ENCODE results near the gene SLC2A13.

SLC2A13 gene

DNA sequence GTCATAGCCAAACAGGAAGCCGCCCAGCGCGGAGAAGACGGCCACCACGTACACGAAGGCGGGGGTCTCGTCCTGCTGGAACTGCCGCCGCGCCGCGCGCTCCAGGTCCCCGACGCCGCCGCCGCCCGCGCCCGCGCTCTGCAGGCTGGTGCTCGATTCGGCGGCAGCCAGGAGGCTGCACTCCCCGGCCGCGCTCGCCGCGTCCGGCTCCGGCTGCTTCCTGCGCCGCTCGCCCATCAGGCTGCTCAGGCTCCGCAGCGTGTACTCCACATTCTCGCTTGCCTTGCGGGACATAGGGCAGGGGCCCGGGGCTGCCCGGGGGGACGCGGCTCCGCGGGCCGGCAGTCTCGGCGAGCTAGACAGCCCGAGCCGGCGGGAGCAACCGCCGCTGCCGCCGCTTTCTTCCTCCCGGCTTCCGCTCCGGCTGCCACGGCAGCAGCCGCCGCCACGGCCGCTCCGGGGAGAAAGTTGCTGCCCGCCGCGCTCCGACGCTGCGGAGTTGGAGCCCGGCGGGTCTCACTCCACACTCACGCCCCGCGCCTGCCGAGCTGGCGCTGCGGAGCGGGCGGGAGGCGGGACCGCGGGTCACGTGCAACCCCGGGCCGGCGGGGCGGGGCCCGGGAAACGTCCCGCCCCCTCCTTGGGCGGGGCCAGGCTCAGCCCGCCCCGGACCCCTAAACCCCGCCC, at the start of gene SLC2A13:
SLC2A13 (minus strand) TSS at position 567 of the 687 bp plus-strand sequence; CDS start at position 294, 273 bp downstream.
- DNase-seq: peak; percentile 18 to 52

DNA sequence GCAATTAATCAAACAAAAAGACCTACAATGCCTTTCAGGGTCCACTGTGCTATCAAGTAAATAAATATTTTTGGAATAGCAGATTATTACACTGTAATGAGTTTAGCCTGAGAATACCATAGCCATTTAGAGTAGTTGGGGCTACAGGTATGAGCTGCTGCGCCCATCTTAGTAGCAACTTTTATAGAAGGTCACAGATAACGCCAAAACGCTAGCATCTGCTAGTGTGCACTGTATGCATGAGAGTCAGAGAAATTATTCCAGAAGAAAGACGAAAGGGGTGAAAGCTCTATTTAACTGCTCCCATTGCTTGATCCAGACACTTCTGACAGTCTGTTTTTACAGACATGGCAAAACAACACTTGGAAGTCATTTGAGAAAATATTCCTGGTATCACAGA, 48.5 kb upstream of the SLC2A13 start:
- DNase-seq: no peak

DNA sequence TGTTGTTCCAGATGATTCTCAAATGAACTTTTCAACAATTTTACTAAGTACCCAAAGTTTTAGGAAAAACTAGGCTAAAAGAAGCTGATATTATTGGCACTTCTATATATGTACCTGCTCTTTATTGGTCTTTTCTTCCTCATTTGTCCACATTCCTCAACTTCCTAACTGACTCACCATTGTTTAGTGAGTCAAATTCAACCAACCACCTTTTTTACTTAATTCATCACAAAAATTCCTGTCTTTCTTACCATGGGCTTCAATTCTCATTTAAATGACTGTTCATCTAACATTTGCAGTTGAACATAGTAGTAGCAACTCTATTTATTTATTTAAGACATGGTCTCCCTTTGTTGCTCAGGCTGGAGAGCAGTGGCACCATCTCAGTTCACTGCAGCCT, 47.6 kb upstream of the SLC2A13 start:
- DNase-seq: no peak

DNA sequence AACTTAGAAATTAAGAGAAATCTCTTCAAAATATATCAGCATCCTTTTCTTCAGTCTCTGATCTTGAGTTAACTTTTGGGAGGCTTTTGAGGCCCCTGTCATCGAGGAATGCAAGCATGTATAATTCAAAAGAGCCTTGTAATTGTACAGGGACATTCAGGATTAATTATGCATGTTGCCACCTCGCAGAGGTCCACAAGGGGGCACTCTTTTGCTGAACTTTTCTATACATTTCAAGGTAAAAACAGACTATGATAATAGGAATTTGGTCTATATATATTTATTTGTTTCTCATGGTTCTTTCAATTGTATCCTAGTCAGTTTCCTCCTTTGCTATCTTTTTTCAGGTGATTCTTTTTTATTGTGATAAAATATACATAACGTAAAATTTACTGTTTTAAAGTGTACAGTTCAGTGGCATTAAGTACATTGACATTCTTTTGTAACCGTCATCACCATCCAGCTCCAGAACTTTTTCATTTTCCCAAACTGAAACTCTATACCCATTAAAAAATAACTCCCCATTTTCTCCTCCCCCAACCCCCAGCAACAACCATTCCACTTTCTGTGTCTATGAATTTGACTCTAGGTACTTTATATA, 47.0 kb upstream of the SLC2A13 start:
- peak; percentile 7 to 29 for DNase-seq

DNA sequence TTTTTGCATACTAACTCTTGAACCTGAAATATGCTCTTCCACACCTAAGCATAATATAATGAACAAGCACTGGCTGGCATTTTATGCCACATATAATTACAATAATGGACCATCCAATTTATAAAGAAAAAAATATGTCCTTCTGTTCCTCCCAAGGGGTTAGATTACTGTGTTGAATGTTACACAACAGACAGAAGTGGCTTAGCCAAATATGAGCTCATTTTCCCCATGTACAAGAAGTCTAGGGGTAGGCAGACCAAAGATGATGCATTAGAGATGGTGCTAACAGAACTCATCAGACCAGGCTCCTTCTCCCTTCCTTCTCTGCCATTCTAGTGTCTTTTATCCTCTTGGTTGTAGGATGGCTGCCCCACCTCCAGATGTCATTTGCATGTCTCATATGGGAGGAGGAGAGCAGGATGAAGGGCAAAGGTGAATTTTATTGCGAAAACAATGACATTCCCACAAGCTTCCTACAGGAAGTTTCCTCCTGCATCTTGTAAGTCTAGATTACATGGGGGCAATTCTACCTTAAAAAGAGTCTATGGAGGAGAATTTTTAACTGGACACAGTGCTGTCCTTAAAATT, 43.9 kb upstream of the SLC2A13 start:
- no peak for DNase-seq

DNA sequence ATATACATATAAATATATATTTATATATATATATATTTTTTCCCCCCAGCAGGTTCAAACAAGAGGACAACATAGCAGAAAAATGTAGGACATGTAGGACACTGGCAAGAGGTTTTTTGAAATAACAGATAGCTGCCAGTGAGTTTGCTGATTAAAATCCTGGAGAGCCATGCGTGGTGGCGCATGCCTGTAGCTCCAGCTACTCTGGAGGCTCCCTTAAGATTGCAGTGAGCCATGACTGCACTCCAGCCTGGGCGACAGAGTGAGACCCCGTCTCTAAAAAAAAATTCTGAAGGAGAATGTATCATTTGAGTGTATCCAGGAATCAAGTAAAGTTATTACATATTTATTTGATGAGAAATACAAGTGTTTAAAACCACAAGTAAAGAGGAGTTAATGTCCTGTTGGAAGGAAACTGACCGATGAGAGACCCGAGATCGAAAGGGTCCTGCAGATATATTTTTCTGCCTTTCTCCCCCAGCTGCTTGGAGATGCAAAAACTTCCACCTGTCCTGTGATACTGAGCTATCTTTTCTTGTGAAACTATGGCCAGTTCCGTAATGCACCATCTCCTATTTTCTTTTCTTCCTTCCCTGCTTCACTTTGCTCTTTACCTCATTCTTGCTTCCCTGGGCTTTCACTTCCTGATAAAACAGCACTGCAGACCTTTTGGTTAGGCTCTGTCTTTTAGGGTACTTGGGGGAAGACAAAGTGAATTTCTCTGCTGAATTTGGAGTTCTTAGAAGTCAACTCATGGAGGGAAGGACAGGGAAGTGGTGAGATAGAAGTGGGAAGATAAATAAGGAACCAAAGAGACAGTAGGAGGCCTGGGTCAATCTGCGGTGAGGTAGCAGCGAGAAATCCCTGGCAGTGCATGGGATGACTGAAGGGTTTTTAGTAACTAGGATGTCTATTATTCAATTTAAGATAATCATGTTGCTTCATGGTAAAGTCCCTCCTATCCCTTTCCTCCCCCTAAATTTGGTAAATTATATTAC, 41.2 kb upstream of the SLC2A13 start:
- DNase-seq: no peak

DNA sequence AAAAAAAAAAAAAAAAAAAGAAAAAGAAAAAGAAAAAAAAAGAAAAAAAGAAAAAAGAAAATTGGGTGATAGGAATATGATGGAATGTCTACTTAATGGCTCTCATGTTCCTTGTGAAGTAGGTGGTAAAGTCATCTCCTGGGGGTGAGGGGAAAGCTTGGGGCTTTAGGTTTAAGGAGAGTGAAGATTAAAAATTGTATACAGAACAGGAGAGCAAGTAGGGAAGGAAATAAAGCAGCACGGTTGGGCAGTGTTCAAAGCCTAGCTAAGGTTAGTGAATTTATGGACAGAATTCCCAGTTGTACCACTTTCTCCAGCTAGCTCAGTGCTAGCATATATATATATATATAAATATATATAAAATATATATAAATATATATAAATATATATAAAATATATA, 40.0 kb upstream of the SLC2A13 start:
- DNase-seq: no peak

DNA sequence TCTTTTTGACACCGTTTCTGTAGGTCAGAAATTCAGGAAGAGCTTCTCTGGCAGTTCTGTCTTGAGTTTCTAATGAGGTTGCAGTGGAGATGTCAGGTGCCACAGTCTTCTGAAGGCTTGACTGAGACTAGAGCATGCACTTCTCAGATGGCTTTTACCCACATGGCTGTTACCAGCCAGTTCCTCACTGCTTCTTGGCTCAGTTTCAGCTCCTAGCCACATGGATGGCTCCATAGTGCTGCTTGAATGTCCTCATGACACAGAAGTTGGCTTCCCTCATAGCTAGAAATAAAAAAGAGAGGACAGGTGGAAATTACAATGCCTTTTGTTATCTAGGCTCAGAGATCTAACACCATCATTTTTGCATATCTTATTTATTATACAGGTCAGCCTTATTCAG, 38.1 kb upstream of the SLC2A13 start:
- no peak for DNase-seq

DNA sequence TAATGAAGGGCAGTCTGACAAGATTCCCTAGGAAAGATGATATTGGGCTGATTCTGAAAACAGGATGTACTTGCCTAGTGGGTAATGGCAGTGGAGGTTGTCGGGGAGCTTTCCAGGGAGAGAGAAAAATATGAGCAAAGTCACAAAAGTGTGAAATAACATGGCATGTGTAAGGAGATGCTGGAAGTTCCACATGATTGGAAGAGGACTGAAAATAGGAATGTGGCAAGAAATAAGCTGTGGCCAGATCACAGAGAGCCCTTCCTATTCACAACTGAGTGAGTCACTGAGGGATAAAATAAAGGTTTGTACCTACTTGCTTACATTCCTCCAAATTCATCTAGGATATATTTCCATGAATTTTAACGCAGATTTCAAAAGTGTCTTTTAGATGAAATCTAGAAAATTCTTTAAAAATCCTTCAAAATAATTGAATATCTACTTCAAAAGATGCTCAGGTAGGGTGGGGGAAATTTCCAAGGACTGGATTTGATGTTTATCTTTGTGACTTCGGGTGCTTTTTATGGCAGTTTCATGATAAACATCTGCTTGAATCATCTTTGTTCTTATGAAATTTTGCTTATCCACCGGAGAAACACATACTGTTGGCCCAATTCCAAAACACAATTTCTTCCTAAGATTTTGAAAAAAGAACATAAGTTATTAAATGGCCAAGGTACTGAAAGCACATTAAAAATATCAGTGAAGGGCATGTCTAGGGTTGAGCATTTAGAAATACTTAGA, 36.3 kb upstream of the SLC2A13 start:
- DNase-seq: no peak

DNA sequence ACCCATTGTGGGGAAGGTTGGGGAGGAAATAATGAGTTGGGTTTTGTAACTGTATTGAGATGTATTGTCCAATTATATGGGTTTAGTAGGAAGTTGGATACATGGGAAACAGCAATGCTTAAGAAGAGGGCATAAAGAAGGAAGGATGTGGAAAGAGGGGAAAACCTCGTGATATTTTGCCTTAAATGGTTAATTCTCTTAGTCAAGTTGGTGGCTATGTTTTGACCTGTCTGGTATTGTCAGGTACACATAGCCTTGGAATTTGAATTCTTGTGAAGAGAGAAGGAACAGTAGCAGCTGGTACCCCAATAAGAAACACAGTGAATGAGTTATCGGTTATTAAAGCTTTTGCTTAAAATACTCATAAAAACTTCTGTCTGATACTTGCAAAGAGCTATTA, 32.6 kb upstream of the SLC2A13 start:
- no peak for DNase-seq

DNA sequence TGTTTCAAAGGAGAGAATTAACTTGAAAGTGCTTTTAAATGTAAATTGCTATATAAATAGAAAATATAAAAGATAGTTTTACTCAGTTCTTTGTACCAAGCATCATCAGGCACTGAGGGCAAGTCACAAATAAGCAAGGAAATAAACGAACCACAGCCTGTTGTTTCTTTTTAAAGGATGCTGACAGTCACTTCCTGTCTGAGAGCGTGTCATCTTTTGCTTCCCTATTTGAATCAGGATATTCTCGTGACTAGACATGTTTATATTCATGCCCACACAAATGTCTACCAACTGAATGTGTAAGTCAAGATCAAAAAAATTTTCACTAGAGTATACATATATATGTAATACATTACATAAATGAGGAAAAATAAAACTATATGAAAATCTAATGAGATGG, 31.4 kb upstream of the SLC2A13 start:
- DNase-seq: no peak

DNA sequence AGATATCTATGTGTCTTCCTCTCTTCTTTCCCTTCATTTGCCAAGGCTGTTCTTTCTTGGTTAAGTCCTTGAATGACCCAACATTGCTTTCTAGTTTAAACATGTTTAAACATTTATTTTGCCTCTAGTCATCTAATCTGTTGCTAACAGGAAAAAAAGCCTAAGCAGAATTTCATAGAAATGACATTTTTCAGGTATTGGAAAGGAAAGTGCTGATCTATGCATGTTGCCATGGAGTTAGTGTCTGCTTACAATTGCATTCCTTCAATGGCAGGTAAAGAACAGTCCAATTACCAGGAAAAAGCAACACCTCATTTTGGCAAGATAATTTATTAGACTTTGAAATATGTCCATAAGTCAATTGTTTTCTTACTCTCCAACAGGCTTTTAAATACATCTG, 21.5 kb upstream of the SLC2A13 start:
- DNase-seq: no peak

DNA sequence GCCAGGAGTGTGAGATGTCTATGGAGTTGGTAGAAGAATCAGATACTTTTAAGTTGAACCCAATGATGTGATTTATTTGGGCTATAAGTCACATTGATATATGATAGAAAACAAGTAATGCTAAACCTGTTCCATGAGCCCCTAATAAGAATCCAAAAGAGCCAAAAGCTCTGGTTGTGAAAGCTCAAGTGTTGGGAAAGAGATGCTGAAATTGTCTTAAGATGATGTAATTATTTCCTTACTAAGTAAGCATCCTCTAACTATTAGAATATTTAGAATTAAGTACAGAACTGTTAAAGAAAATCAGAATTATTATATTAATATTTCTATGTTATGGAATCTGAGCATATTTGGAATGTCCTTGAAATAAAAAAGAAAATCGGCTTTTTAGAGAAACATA, 17.6 kb upstream of the SLC2A13 start:
- no peak for DNase-seq

DNA sequence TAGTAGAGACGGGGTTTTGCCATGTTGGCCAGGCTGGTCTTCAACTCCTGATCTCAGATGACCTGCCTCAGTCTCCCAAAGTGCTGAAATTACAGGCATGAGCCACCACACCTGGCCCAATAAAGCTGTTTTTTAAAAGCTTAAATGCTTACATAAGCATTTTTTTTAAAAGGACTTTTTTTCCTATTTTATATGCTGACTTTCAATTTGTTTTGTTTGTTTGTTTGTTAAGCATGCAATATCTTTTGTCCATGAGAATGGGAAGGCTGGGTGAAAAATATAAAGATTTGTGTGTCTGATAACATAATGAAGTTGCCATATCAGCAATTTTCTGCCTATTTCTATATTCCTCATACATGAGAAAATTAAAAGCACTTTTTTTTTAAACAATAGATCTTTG, 17.0 kb upstream of the SLC2A13 start:
- DNase-seq: no peak

DNA sequence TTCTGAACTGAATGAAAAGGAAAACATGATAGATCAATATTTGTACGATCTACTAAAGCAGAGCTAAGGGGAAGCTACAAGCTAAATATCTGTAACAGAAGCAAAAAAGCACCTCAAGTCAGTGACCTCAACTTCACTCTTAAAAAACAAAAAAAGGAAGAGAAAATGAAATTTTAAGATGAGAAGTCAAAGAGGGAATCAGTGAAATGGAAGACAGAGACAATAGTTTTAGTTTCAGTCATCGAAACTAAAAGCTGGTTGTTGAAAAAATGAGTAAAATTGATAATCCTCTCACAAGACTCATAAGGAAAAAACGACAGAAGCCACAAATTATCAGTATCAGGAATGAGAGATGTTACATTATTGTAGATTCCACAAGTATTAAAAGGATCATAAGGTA, 11.9 kb upstream of the SLC2A13 start:
- no peak for DNase-seq

DNA sequence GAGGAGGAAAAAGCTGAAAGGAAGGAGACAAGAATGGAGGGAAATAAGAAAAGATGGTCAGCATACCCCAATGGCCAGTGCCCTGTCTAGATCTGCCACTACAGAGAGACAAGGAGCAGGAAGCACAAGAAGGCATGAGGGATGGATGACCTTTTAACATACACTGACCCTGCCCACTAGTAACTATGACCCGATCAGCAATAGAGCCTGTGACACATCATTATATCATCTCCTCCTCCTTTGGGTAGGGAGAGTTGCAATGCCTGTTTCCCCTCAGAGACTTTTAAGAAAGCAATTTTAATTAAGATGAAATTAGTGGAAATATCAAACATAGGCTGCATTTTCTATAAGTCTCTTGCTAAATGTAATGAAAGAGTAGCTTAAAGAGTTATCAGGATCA, 4.7 kb upstream of the SLC2A13 start:
- DNase-seq: no peak

DNA sequence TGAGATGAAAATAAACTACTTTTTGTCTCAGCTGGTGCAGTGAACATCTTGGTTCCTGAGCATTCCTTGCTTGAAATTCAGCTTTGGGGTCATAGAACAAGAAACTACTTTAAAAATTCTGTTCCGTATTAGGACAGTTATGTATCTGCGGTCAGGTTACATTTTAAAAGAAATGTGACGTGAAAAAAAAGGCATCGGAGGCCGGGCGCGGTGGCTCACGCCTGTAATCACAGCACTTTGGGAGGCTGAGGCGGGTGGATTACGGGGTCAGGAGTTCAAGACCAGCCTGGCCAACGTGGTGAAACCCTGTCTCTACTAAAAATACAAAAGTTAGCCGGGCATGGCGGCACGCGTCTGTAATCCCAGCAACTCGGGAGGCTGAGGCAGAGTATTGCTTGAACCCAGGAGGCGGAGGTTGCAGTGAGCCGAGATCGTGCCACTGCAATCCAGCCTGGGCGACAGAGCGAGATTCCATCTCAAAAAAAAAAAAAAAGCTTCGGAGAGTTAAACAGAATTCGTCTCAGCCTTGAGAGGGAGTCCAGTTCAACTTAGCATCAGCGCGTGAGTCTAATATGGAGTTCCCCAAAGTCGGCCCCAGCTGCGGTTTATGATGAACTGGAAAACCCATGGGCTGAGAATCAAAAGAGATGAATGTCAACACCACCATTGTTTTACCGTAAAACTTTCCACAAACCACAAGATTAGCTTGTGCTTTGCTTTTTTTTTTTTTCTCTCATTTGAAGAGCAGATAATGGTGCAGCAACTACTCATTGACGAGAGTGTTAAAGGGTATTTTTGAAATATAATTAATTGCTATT, 2.1 kb upstream of the SLC2A13 start:
- DNase-seq: no peak

DNA sequence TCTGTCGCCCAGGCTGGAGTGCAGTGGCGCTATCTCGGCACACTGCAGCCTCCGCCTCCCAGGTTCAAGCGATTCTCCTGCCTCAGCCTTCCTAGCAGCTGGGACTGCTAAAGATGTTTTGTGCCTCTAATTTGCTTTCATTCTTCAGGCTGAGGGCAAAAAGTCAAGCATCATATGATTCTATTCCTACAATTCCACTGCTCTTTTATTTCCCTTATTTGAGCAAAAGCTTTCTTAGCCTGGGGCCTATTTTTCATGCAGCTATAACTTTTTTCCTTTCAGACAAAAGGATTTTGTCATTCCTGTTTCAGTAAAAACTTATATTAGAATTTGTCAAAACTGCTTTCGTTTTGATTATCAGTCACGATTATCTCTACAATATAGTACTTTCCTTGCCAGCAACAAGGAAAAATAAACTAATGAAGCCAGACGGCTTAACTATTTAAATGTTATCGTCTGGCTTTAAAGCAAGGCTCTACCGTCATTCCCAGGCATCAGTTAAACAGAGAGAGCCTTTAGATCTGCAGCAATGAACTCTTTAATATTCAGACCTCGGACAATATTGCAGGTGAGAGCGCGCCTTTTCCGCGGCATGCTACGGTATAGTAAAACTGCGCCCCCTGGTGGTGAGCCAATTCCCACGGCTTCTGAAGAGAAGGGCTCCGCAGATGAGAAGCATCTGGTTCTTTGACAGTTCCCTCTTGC, 1.4 kb upstream of the SLC2A13 start:
- peak; percentile 78 to 82 for DNase-seq

DNA sequence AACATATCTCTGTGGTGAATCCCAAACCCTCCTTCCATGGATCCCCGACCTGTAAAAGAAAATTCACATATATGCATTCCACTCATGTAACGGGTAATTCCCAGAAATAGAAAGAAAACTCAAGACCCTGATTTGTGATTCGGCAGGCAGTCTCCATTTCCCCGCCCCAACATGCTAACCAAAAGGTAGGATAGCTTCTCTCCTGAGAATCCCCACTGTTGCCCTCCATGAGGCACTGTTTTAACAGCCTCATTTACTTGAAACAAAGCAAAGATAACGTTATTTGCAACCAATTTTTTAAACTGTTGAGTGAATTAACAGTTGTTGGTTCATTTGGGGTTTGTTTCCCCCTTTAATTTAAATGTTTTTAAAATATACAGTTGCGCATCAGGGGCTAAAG, 774 bp upstream of the SLC2A13 start:
- peak; percentile 22 to 42 for DNase-seq

DNA sequence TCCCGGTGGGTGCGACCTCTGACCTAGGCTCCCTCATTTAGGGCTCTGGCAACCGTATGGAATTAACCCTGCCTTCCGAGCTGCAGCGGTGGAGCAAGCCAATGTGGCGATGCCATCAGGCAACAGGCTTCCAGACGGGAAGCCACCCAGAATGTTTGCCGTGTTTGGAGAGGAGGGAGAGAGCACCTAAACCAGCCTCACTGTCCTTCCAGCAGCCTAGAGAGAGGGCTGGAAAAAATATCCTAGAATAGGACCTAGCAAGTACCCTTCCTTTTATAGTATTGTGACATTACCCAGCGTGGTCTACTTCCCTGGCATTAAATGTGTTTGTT, 287 bp upstream of the SLC2A13 start:
- peak; percentile 20 to 42 for DNase-seq

DNA sequence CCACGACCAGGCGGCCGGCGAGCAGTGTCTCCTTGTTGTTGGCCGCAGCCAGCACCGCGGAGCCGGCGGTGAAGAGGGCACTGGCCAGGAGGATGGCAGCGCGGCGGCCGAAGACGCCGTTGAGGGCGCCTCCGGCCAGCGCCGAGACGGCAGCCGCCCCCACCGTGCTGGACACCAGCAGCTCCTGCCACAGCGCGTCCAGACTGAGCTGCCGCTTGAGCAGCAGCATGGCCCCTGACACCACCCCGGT, 691 bp downstream of the SLC2A13 start:
- DNase-seq: no peak
